Panc1 (cell line): ENCODE measurements around the gene IFT52. TPM values are rescaled to one million over a fixed set of nuclear protein-coding genes. Genes with fewer than 3 reads are reported as not detected.
"Not testable (repeated sequence)": the region's sequence is repeated elsewhere in the genome, so short reads cannot be mapped to it uniquely, and the experiment has no call there.

Experiments used
- ATAC-seq: fragments of 200-7000 bp; cut with Tn5 transposase; 2 replicates; pipeline ENCODE4 v1.9.1; 2020; ENCODE audit warnings: mild to moderate bottlenecking, moderate library complexity
- BruUV-seq: library from RNA; stranded (reverse); fragments of 400-500 nt; replicated peaks from 2 replicates; lab custom pipeline; 2021; lab: Mats Ljungman, UMichigan
- CTCF ChIA-PET: fragments of 300-600 bp; sonication (Branson Sonifier 250); formaldehyde crosslinking; loops from one replicate; lab custom pipeline; 2022; ENCODE audit warnings: antibody characterized with exemption; lab: Charles Lee
- POLR2A ChIA-PET: fragments of 300-600 bp; sonication (Branson Sonifier 250); formaldehyde crosslinking; loops from one replicate; lab custom pipeline; 2022; ENCODE audit warnings: antibody characterized with exemption; lab: Charles Lee
- DNase-seq: peaks from one replicate; pipeline ENCODE4 v3.0.0-alpha.2; 2010; ENCODE audit warnings: low read depth, low spot score
- H3K27ac ChIP-seq: 2 replicates; pipeline ENCODE4 v1.5.1; 2011; ENCODE audit warnings: mild to moderate bottlenecking, low read length, inconsistent platforms
- H3K27me3 ChIP-seq: fragments of 200-500 bp; sonication (Bioruptor generic); 2 replicates; pipeline ENCODE4 v1.6.0; 2014; ENCODE audit warnings: low read length, inconsistent platforms; ENCODE audit not compliant: control insufficient read depth, insufficient read depth
- H3K36me3 ChIP-seq: fragments of 200-500 bp; sonication (Bioruptor generic); 2 replicates; pipeline ENCODE4 v1.5.1; 2014; ENCODE audit warnings: inconsistent platforms, mild to moderate bottlenecking, low read length, moderate library complexity; ENCODE audit not compliant: control insufficient read depth, insufficient read depth
- H3K4me1 ChIP-seq: 2 replicates; pipeline ENCODE4 v1.5.1; 2011; ENCODE audit warnings: inconsistent platforms, mild to moderate bottlenecking, low read length, moderate library complexity; ENCODE audit not compliant: control insufficient read depth, insufficient read depth
- H3K4me3 ChIP-seq, 2 experiments: 2 replicates each; pipeline ENCODE4 v1.5.1; 2011 to 2012; ENCODE audit warnings: low read depth in 2 of 2, low read length in 2 of 2, mild to moderate bottlenecking in 2 of 2, inconsistent platforms in 1 of 2, moderate library complexity in 1 of 2
- H3K9me3 ChIP-seq: fragments of 200-500 bp; sonication (Bioruptor generic); 2 replicates; pipeline ENCODE4 v1.5.1; 2014; ENCODE audit warnings: low read depth, mild to moderate bottlenecking, inconsistent platforms, low read length, moderate library complexity; ENCODE audit not compliant: control insufficient read depth, insufficient read depth
- CTCF ChIP-seq: fragments of 450-650 bp; IDR thresholded peaks from 2 replicates; pipeline ENCODE4 v1.5.1; 2017; ENCODE audit warnings: mild to moderate bottlenecking
- POLR2AphosphoS5 ChIP-seq: IDR thresholded peaks from 2 replicates; pipeline ENCODE4 v1.6.1; 2012; ENCODE audit warnings: mild to moderate bottlenecking, low read depth, low read length, moderate library complexity
- REST ChIP-seq, 2 experiments: IDR thresholded peaks; 2 replicates each; pipeline ENCODE4 v1.6.1; 2011 to 2012; ENCODE audit warnings: low read depth in 2 of 2, control low read depth in 1 of 2, low read length in 1 of 2, mild to moderate bottlenecking in 1 of 2, moderate library complexity in 1 of 2; ENCODE audit not compliant: insufficient read depth in 1 of 2
- SIN3A ChIP-seq: IDR thresholded peaks from 2 replicates; pipeline ENCODE4 v1.6.1; 2012; ENCODE audit warnings: low read depth, mild to moderate bottlenecking, low read length, moderate library complexity, borderline replicate concordance; ENCODE audit not compliant: insufficient read depth
- TCF7L2 ChIP-seq: IDR thresholded peaks from 2 replicates; pipeline ENCODE4 v1.6.1; 2011; ENCODE audit warnings: mild to moderate bottlenecking, low read depth, low read length, inconsistent platforms
- in situ Hi-C: cut with HindIII; loops from 2 replicates; pipeline ENCODE4 v1.10.0; 2016; ENCODE audit warnings: low sequenced_read_pairs, low pct_unique_long_range_greater_than_20kb
- intact Hi-C: fragments of 100-400 bp; cut with micrococcal nuclease; formaldehyde crosslinking; loops from one replicate; pipeline ENCODE4 v1.10.0; 2022; ENCODE audit not compliant: unreplicated experiment
- total RNA-seq: library from RNA; stranded (reverse); gene quantifications from one replicate; pipeline ENCODE4 v1.2.1, GENCODE V29; 2021; ENCODE audit not compliant: unreplicated experiment

IFT52 gene
- total RNA-seq, 1 experiment from 2014 or later: 29.2 TPM

- DNase-seq (no peak), ATAC-seq (no peak)
- ChIA-PET CTCF (no interaction called here), POLR2A (no interaction called here)
- no peaks in the 10 kb centered on the region for H3K36me3 ChIP-seq
- no TSS peak for BruUV-seq
- no peaks in the 10 kb centered on the region for H3K9me3 ChIP-seq
- H3K27ac ChIP-seq: no peak overlapping the region
- intact Hi-C loops (no loop called here), in situ Hi-C loops (no loop called here)
- no peak for TF ChIP-seq REST (IDR thresholded peaks at IDR 0.05; ENCODE audit: insufficient read depth in 1 of 2, low read depth in 2 of 2, low read length in 1 of 2)
- no peak for TF ChIP-seq POLR2AphosphoS5
- TF ChIP-seq CTCF: no peak
- TF ChIP-seq TCF7L2: no peak
- TF ChIP-seq SIN3A: no peak
- H3K4me1 ChIP-seq: no peaks in the 10 kb centered on the region
- no peaks in the 10 kb centered on the region for H3K27me3 ChIP-seq
- no peak overlapping the region for H3K4me3 ChIP-seq
These were observed 15.0 kb downstream of the IFT52 start for GRCh38 chr20:43605715-43606114.

- CTCF ChIA-PET, intact Hi-C loops, DNase-seq, H3K27ac ChIP-seq, H3K9me3 ChIP-seq, BruUV-seq, H3K36me3 ChIP-seq, POLR2A ChIA-PET, H3K27me3 ChIP-seq, H3K4me1 ChIP-seq, in situ Hi-C loops, H3K4me3 ChIP-seq, ATAC-seq: not testable (repeated sequence)
These were observed 16.5 kb downstream of the IFT52 start for GRCh38 chr20:43607278-43607677.

GRCh38 chr20:43631598-43631997 lies 40.9 kb downstream of the IFT52 start:
- ATAC-seq: no peak
- CTCF ChIA-PET: no interaction called here

More at GRCh38 chr20:43631598-43631997, 40.9 kb downstream of the IFT52 start:
- H3K36me3 ChIP-seq: no peaks in the 10 kb centered on the region
- BruUV-seq: no TSS peak
- no peaks in the 10 kb centered on the region for H3K9me3 ChIP-seq
- no peak overlapping the region for H3K27ac ChIP-seq
- DNase-seq: no peak
- H3K27me3 ChIP-seq: no peaks in the 10 kb centered on the region
- H3K4me1 ChIP-seq: no peaks in the 10 kb centered on the region
- intact Hi-C loops: no loop called here
- POLR2A ChIA-PET: no interaction called here
- TF ChIP-seq CTCF (no peak), POLR2AphosphoS5 (no peak), SIN3A (no peak), REST (IDR thresholded peaks at IDR 0.05; ENCODE audit: insufficient read depth in 1 of 2, low read depth in 2 of 2, low read length in 1 of 2) (no peak), TCF7L2 (no peak)
- no peak overlapping the region for H3K4me3 ChIP-seq
- in situ Hi-C loops: no loop called here
